HCT116 (cell line): ENCODE data around the gene NEO1. TPM values are rescaled to one million over a fixed set of nuclear protein-coding genes. Genes with fewer than 3 reads are reported as not detected.

ENCODE experiments used
- ATAC-seq: fragments of 200-7000 bp; cut with Tn5 transposase; 2 replicates; pipeline ENCODE4 v1.9.1; 2020; ENCODE audit warnings: mild to moderate bottlenecking, moderate library complexity
- BruUV-seq: library from RNA; stranded (reverse); fragments of 400-500 nt; replicated peaks from 2 replicates; lab custom pipeline; 2021; lab: Mats Ljungman, UMichigan
- CTCF ChIA-PET: fragments of 300-600 bp; sonication (Branson Sonifier 250); formaldehyde crosslinking; loops from one replicate; lab custom pipeline; 2021; ENCODE audit warnings: antibody characterized with exemption; lab: Charles Lee
- POLR2A ChIA-PET: fragments of 300-600, 350-600 bp; sonication (Branson Sonifier 250); formaldehyde crosslinking; loops from one replicate; lab custom pipeline; 2021; ENCODE audit warnings: antibody characterized with exemption; lab: Charles Lee
- RAD21 ChIA-PET, 2 experiments: fragments of 300-600 bp; sonication (Branson Sonifier 250); formaldehyde crosslinking; loops; one replicate each; lab custom pipeline; 2023; ENCODE audit warnings: low total read pairs in 2 of 2; ENCODE audit not compliant: uncharacterized antibody in 2 of 2, unreplicated experiment in 2 of 2, low non-redundant PET in 1 of 2; lab: Charles Lee
- DNase-seq: peaks from one replicate; pipeline ENCODE4 v3.0.0-alpha.2; 2010; ENCODE audit warnings: low read depth, low spot score
- H2AFZ ChIP-seq: fragments of 200-600 bp; shearing (Covaris generic), sonication (generic); 2 replicates; pipeline ENCODE4 v1.6.1; 2017; ENCODE audit warnings: low read depth, mixed run types, mixed read lengths, antibody characterized with exemption, low read length; ENCODE audit not compliant: poor library complexity, severe bottlenecking
- H3K27ac ChIP-seq: 2 replicates; pipeline ENCODE4 v1.5.1; 2012; ENCODE audit warnings: low read depth, low read length
- H3K27me3 ChIP-seq: fragments of 200-600 bp; sonication (generic); 2 replicates; pipeline ENCODE4 v1.6.1; 2016; ENCODE audit warnings: mixed run types, low read length, mixed read lengths; ENCODE audit not compliant: insufficient read depth
- H3K36me3 ChIP-seq, 2 experiments: fragments of 200-500 bp in 1 of 2; fragments of 200-600 bp in 1 of 2; sonication (Bioruptor generic) in 1 of 2; sonication (generic) in 1 of 2; 2 replicates each; pipeline versions ENCODE4 v1.5.1 to v1.6.1; 2014 to 2016; ENCODE audit warnings: low read length in 2 of 2, inconsistent platforms in 1 of 2, mixed read lengths in 1 of 2, mixed run types in 1 of 2; ENCODE audit not compliant: insufficient read depth in 2 of 2, control insufficient read depth in 1 of 2
- H3K4me1 ChIP-seq, 2 experiments: fragments of 200-600 bp in 1 of 2; sonication (generic) in 1 of 2; 2 replicates each; pipeline versions ENCODE4 v1.5.1 to v1.6.1; 2012 to 2017; ENCODE audit warnings: low read length in 2 of 2, inconsistent platforms in 1 of 2, mild to moderate bottlenecking in 1 of 2, mixed read lengths in 1 of 2, mixed run types in 1 of 2, moderate library complexity in 1 of 2; ENCODE audit not compliant: insufficient read depth in 2 of 2, control insufficient read depth in 1 of 2
- H3K4me2 ChIP-seq: fragments of 200-600 bp; sonication (generic); 2 replicates; pipeline ENCODE4 v1.6.1; 2017; ENCODE audit warnings: mixed run types, low read length, mixed read lengths
- H3K4me3 ChIP-seq, 2 experiments: fragments of 200-600 bp in 1 of 2; sonication (generic) in 1 of 2; replicated peaks in 1 of 2; 2 replicates each; pipeline ENCODE4 v1.5.1; 2011 to 2016; ENCODE audit warnings: low read length in 2 of 2, control low read depth in 1 of 2, low read depth in 1 of 2, mild to moderate bottlenecking in 1 of 2, mixed read lengths in 1 of 2, mixed run types in 1 of 2
- H3K79me2 ChIP-seq: fragments of 200-600 bp; sonication (generic); 2 replicates; pipeline ENCODE4 v1.6.1; 2017; ENCODE audit warnings: mild to moderate bottlenecking, mixed run types, low read length, moderate library complexity, mixed read lengths; ENCODE audit not compliant: insufficient read depth
- H3K9ac ChIP-seq: fragments of 200-600 bp; sonication (generic); 2 replicates; pipeline ENCODE4 v1.6.1; 2016; ENCODE audit warnings: low read length, mixed read lengths
- H3K9me2 ChIP-seq: fragments of 200-600 bp; sonication (generic), shearing (Covaris generic); 2 replicates; pipeline ENCODE4 v1.6.1; 2017; ENCODE audit warnings: mixed run types, mild to moderate bottlenecking, moderate library complexity; ENCODE audit not compliant: insufficient read depth
- H3K9me3 ChIP-seq, 2 experiments: fragments of 200-500 bp in 1 of 2; fragments of 200-600 bp in 1 of 2; sonication (Bioruptor generic) in 1 of 2; sonication (generic) in 1 of 2; 2 replicates each; pipeline ENCODE4 v1.6.1; 2014 to 2017; ENCODE audit warnings: low read length in 2 of 2, mixed read lengths in 2 of 2, inconsistent platforms in 1 of 2, low read depth in 1 of 2, mild to moderate bottlenecking in 1 of 2, mixed run types in 1 of 2, moderate library complexity in 1 of 2; ENCODE audit not compliant: control insufficient read depth in 1 of 2, insufficient read depth in 1 of 2
- H4K20me1 ChIP-seq: fragments of 200-600 bp; sonication (generic), shearing (Covaris generic); 2 replicates; pipeline ENCODE4 v1.6.1; 2017; ENCODE audit warnings: mixed run types, mild to moderate bottlenecking, moderate library complexity; ENCODE audit not compliant: insufficient read depth
- CEBPB ChIP-seq: IDR thresholded peaks from 2 replicates; pipeline ENCODE4 v1.6.1; 2012; ENCODE audit warnings: low read depth
- CTCF ChIP-seq, 3 experiments: fragments of 200-600 bp in 1 of 3; sonication (generic) in 1 of 3; IDR thresholded peaks in 2 of 3; conservative IDR thresholded peaks in 1 of 3; 2 replicates each; pipeline ENCODE4 v1.5.1; 2012 to 2017; ENCODE audit warnings: low read depth in 2 of 3, low read length in 2 of 3, antibody characterized with exemption in 1 of 3, borderline replicate concordance in 1 of 3, control low read depth in 1 of 3, mild to moderate bottlenecking in 1 of 3, mixed read lengths in 1 of 3, mixed run types in 1 of 3, moderate library complexity in 1 of 3; ENCODE audit not compliant: insufficient read depth in 1 of 3
- EZH2 ChIP-seq: fragments of 200-600 bp; sonication (generic); IDR thresholded peaks from 2 replicates; pipeline ENCODE4 v1.6.1; 2017; ENCODE audit warnings: antibody characterized with exemption, mixed run types
- EZH2phosphoT487 ChIP-seq: fragments of 200-600 bp; IDR thresholded peaks from 2 replicates; pipeline ENCODE4 v1.6.1; 2018; ENCODE audit warnings: antibody characterized with exemption, borderline replicate concordance
- FOSL1 ChIP-seq: IDR thresholded peaks from 2 replicates; pipeline ENCODE4 v1.6.1; 2012; ENCODE audit warnings: low read depth
- JUND ChIP-seq: IDR thresholded peaks from 2 replicates; pipeline ENCODE4 v1.6.1; 2012
- POLR2A ChIP-seq: IDR thresholded peaks from 2 replicates; pipeline ENCODE4 v1.7.0; 2011; ENCODE audit warnings: borderline replicate concordance; ENCODE audit not compliant: insufficient read depth, insufficient read length; ENCODE audit errors: extremely low read depth
- POLR2AphosphoS5 ChIP-seq: IDR thresholded peaks from 2 replicates; pipeline ENCODE4 v1.6.1; 2011; ENCODE audit warnings: mild to moderate bottlenecking, low read depth, low read length, moderate library complexity
- REST ChIP-seq: IDR thresholded peaks from 2 replicates; pipeline ENCODE4 v1.6.1; 2012; ENCODE audit warnings: low read depth
- SIN3A ChIP-seq: IDR thresholded peaks from 2 replicates; pipeline ENCODE4 v1.6.1; 2012; ENCODE audit warnings: low read depth
- SP1 ChIP-seq: IDR thresholded peaks from 2 replicates; pipeline ENCODE4 v1.6.1; 2012; ENCODE audit warnings: low read depth
- SRF ChIP-seq: IDR thresholded peaks from 2 replicates; pipeline ENCODE4 v1.6.1; 2012; ENCODE audit warnings: low read depth
- TCF7L2 ChIP-seq: IDR thresholded peaks from 2 replicates; pipeline ENCODE4 v1.7.0; 2011; ENCODE audit warnings: borderline replicate concordance, inconsistent platforms; ENCODE audit not compliant: insufficient read depth, insufficient read length; ENCODE audit errors: extremely low read depth
- YY1 ChIP-seq: IDR thresholded peaks from 2 replicates; pipeline ENCODE4 v1.6.1; 2011; ENCODE audit warnings: low read length, low read depth, moderate library complexity, mild to moderate bottlenecking; ENCODE audit not compliant: insufficient replicate concordance; ENCODE audit errors: extremely low read depth
- ZNF274 ChIP-seq: fragments of 200-500 bp; sonication (Bioruptor generic); IDR thresholded peaks from 2 replicates; pipeline ENCODE4 v1.6.1; 2014; ENCODE audit warnings: mild to moderate bottlenecking, low read depth, low read length, inconsistent platforms
- intact Hi-C: fragments of 100-400 bp; cut with micrococcal nuclease; formaldehyde crosslinking; loops from 2 replicates; pipeline ENCODE4 v1.10.0; 2022
- total RNA-seq: library from RNA; stranded (reverse); gene quantifications from one replicate; pipeline ENCODE4 v1.2.1, GENCODE V29; 2021; ENCODE audit not compliant: unreplicated experiment
- TF ChIP-seq, protein P1 (sequence below): IDR thresholded peaks from 2 replicates; pipeline ENCODE4 v1.6.1; 2012
- TF ChIP-seq, protein P2 (sequence below): IDR thresholded peaks from 2 replicates; pipeline ENCODE4 v1.6.1; 2012

Gene NEO1
- total RNA-seq, 1 experiment from 2014 or later: 30.0 TPM

DNA sequence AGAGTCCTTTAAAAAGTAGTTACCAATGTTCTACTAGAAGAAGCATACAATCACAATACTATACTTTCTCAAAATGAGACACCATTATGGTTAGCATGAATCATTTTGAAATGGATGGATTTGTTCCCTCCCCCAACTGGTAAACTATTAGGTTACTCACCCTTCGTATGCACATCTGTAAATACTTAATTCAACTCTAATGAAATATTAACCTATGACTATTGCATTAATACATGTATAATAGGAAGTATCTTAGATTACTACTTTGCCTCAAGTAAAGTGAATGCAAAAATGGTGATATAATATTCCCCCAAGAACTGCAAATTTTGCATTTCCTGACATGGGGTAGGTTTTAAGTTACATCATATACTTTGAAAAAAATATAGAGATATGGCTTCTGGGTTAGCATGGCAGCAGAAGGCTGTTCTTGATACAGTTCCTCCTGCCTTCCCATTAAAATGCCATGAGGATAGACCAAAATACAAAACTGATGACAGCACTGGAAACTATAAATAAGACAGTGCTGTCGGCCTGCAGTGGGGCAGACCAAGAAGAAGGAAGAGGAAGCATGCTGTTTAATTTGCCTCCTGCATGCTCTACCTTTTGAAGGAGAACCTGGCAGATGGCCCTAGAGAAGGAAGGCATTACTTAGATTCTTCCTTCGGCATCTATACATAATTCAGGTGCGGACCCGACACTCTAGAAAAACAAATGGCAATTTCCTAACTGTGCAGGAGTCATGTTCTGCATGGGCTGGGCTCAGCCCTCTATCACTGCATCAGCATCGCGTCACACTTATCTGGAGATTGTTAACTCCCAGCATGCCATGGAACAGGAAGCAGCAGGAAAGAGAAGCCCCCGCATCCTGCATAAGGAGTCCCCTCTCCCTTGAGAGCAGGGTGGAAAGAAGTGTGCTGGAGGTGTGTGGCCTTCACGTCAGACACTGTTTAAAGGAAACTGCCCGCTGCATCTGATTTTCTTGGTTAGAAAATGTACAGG is 41.8 kb upstream of the NEO1 start:
- Histone ChIP-seq H3K4me2 (no peak overlapping the region), H3K4me3 (no peak overlapping the region), H3K36me3 (no peaks in the 10 kb centered on the region), H3K9me3 (no peaks in the 10 kb centered on the region), H3K27me3 (no peaks in the 10 kb centered on the region), H3K4me1 (no peaks in the 10 kb centered on the region), H3K79me2 (no peaks in the 10 kb centered on the region), H3K9ac (no peak overlapping the region), H2AFZ (no peak overlapping the region), H4K20me1 (no peaks in the 10 kb centered on the region), H3K27ac (no peak overlapping the region), H3K9me2 (no peaks in the 10 kb centered on the region)
- ChIA-PET POLR2A (no interaction called here), CTCF (no interaction called here), RAD21 (no interaction called here)
- intact Hi-C loops: no loop called here
- TF ChIP-seq CTCF (IDR thresholded peaks at IDR 0.05 in 2 of 3, conservative IDR thresholded peaks at IDR 0.05 in 1 of 3; ENCODE audit: borderline replicate concordance in 1 of 3, insufficient read depth in 1 of 3, low read depth in 2 of 3, low read length in 2 of 3) (no peak), POLR2AphosphoS5 (no peak), SIN3A (no peak), SP1 (no peak), FOSL1 (no peak), ZNF274 (no peak), POLR2A (no peak), SRF (no peak), YY1 (no peak), EZH2 (no peak), REST (no peak), EZH2phosphoT487 (no peak), JUND (no peak), TCF7L2 (no peak), CEBPB (no peak)
- TF ChIP-seq, protein P1, sequence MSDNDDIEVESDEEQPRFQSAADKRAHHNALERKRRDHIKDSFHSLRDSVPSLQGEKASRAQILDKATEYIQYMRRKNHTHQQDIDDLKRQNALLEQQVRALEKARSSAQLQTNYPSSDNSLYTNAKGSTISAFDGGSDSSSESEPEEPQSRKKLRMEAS: no peak
- TF ChIP-seq, protein P2, sequence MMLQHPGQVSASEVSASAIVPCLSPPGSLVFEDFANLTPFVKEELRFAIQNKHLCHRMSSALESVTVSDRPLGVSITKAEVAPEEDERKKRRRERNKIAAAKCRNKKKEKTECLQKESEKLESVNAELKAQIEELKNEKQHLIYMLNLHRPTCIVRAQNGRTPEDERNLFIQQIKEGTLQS: no peak
- ATAC-seq: no peak
- BruUV-seq: no TSS peak
- DNase-seq: no peak
